IMR-90 (cell line): ENCODE results near the gene EPOP. TPM values are rescaled to one million over a fixed set of nuclear protein-coding genes. Genes with fewer than 3 reads are reported as not detected.

Experiments
- ATAC-seq: fragments of 200-7000 bp; cut with Tn5 transposase; 2 replicates; pipeline ENCODE4 v1.9.1; 2020; ENCODE audit warnings: low read depth, mild to moderate bottlenecking, moderate library complexity
- BruUV-seq: library from RNA; stranded (reverse); fragments of 400-500 nt; replicated peaks from 2 replicates; lab custom pipeline; 2021; lab: Mats Ljungman, UMichigan
- CTCF ChIA-PET: fragments of 300-600 bp; formaldehyde crosslinking; extraction: SDS; loops from one replicate; lab custom pipeline; 2021; ENCODE audit warnings: antibody characterized with exemption; lab: Yijun Ruan, JAX
- POLR2A ChIA-PET: fragments of 300-600 bp; sonication (Branson Sonifier 250); formaldehyde crosslinking; loops from one replicate; lab custom pipeline; 2022; ENCODE audit warnings: antibody characterized with exemption; ENCODE audit not compliant: unreplicated experiment; lab: Charles Lee
- DNase-seq: peaks from one replicate; pipeline ENCODE4 v3.0.0; 2013
- H2AFZ ChIP-seq: replicated peaks from 2 replicates; pipeline ENCODE3; 2013; ENCODE audit warnings: low read length, mild to moderate bottlenecking; ENCODE audit not compliant: poor library complexity
- H2AK5ac ChIP-seq: 2 replicates; pipeline ENCODE4 v1.6.1; 2013; ENCODE audit warnings: low read depth, low read length, inconsistent platforms
- H2AK9ac ChIP-seq: replicated peaks from 2 replicates; pipeline ENCODE3; 2013; ENCODE audit warnings: mild to moderate bottlenecking, low read depth, low read length, moderate library complexity; ENCODE audit not compliant: poor library complexity
- H2BK120ac ChIP-seq: 2 replicates; pipeline ENCODE4 v1.6.1; 2013; ENCODE audit warnings: low read depth, low read length, inconsistent platforms
- H2BK15ac ChIP-seq: 3 replicates; pipeline ENCODE4 v1.6.1; 2013; ENCODE audit warnings: low read depth, low read length, inconsistent platforms
- H2BK20ac ChIP-seq: 2 replicates; pipeline ENCODE4 v1.6.1; 2013; ENCODE audit warnings: low read depth, mild to moderate bottlenecking, inconsistent platforms, low read length, moderate library complexity
- H2BK5ac ChIP-seq: 2 replicates; pipeline ENCODE4 v1.6.1; 2013; ENCODE audit warnings: mild to moderate bottlenecking, low read depth, low read length, inconsistent platforms; ENCODE audit not compliant: poor library complexity, severe bottlenecking
- H3K14ac ChIP-seq: replicated peaks from 2 replicates; pipeline ENCODE4 v1.6.1; 2013; ENCODE audit warnings: low read depth, low read length, inconsistent platforms
- H3K18ac ChIP-seq: 2 replicates; pipeline ENCODE4 v1.6.1; 2013; ENCODE audit warnings: low read depth, low read length, control low read depth
- H3K23ac ChIP-seq: 2 replicates; pipeline ENCODE4 v1.6.1; 2013; ENCODE audit warnings: low read depth, low read length, inconsistent platforms
- H3K27ac ChIP-seq: 2 replicates; pipeline ENCODE4 v1.5.1; 2013; ENCODE audit warnings: mild to moderate bottlenecking, control low read depth, low read length; ENCODE audit not compliant: insufficient read depth
- H3K27me3 ChIP-seq: 2 replicates; pipeline ENCODE4 v1.6.1; 2013; ENCODE audit warnings: low read length; ENCODE audit not compliant: control insufficient read depth, insufficient read depth
- H3K36me3 ChIP-seq: 2 replicates; pipeline ENCODE4 v1.6.1; 2013; ENCODE audit warnings: low read length, mixed read lengths; ENCODE audit not compliant: control insufficient read depth, insufficient read depth
- H3K4ac ChIP-seq: 2 replicates; pipeline ENCODE4 v1.6.1; 2013; ENCODE audit warnings: low read depth, low read length, inconsistent platforms
- H3K4me1 ChIP-seq: 2 replicates; pipeline ENCODE4 v1.6.1; 2013; ENCODE audit warnings: low read length, mixed read lengths; ENCODE audit not compliant: control insufficient read depth, insufficient read depth
- H3K4me2 ChIP-seq: 2 replicates; pipeline ENCODE4 v1.6.1; 2013; ENCODE audit warnings: low read depth, mild to moderate bottlenecking, control low read depth, low read length, moderate library complexity
- H3K4me3 ChIP-seq: 2 replicates; pipeline ENCODE4 v1.5.1; 2013; ENCODE audit warnings: low read depth, mild to moderate bottlenecking, control low read depth, low read length, moderate library complexity; ENCODE audit not compliant: insufficient read depth
- H3K56ac ChIP-seq: 2 replicates; pipeline ENCODE4 v1.6.1; 2013; ENCODE audit warnings: low read length, inconsistent platforms; ENCODE audit not compliant: insufficient read depth; ENCODE audit errors: extremely low read depth
- H3K79me1 ChIP-seq, 2 experiments: 2 replicates each; pipeline ENCODE4 v1.6.1; 2013; ENCODE audit warnings: low read length in 2 of 2, inconsistent platforms in 1 of 2, low read depth in 1 of 2
- H3K9ac ChIP-seq: 2 replicates; pipeline ENCODE4 v1.6.1; 2013; ENCODE audit warnings: low read depth, low read length, control low read depth
- H3K9me1 ChIP-seq: 2 replicates; pipeline ENCODE4 v1.6.1; 2013; ENCODE audit warnings: low read length, inconsistent platforms; ENCODE audit not compliant: insufficient read depth
- H3K9me3 ChIP-seq: 2 replicates; pipeline ENCODE4 v1.6.1; 2013; ENCODE audit warnings: low read length; ENCODE audit not compliant: control insufficient read depth, insufficient read depth
- H4K20me1 ChIP-seq: 2 replicates; pipeline ENCODE4 v1.6.1; 2013; ENCODE audit warnings: low read length, inconsistent platforms; ENCODE audit not compliant: insufficient read depth
- H4K5ac ChIP-seq: 2 replicates; pipeline ENCODE4 v1.6.1; 2013; ENCODE audit warnings: mild to moderate bottlenecking, low read depth, low read length, control low read depth
- H4K8ac ChIP-seq, 2 experiments: 2 replicates each; pipeline ENCODE4 v1.6.1; 2013; ENCODE audit warnings: low read depth in 2 of 2, low read length in 2 of 2, control low read depth in 1 of 2, inconsistent platforms in 1 of 2
- H4K91ac ChIP-seq: 2 replicates; pipeline ENCODE4 v1.6.1; 2013; ENCODE audit warnings: low read depth, low read length, inconsistent platforms; ENCODE audit not compliant: insufficient read depth
- MXI1 ChIP-seq: IDR thresholded peaks from 2 replicates; pipeline ENCODE4 v1.6.1; 2012; ENCODE audit warnings: low read depth, mild to moderate bottlenecking, low read length, moderate library complexity, borderline replicate concordance
- RAD21 ChIP-seq: IDR thresholded peaks from 2 replicates; pipeline ENCODE4 v1.6.1; 2012; ENCODE audit warnings: low read length, improper control_type of control experiment
- SMC3 ChIP-seq: fragments of 150-350 bp; IDR thresholded peaks from 2 replicates; pipeline ENCODE4 v1.6.1; 2016; ENCODE audit warnings: low read depth, mild to moderate bottlenecking, antibody characterized with exemption, low read length, moderate library complexity
- WGBS, 2 experiments: methylation state at CpG; one replicate each; pipeline versions ENCODE4 v1.1.5 to v1.1.7; 2013; ENCODE audit warnings: missing lambda C conversion rate in 2 of 2; ENCODE audit not compliant: insufficient read length in 1 of 2; ENCODE audit errors: extremely low coverage in 2 of 2; 5-methylcytosine and 5-hydroxymethylcytosine counted together
- dilution Hi-C: fragments of 300-500 bp; cut with HindIII; formaldehyde crosslinking; loops from one replicate; pipeline ENCODE4 v1.14.3; 2018; ENCODE audit warnings: low sequenced_read_pairs; ENCODE audit not compliant: unreplicated experiment
- in situ Hi-C: fragments of 300-500 bp; cut with MboI; formaldehyde crosslinking; loops from 3 replicates; pipeline ENCODE4 v1.14.3; 2019; ENCODE audit warnings: low sequenced_read_pairs, inconsistent platforms, mixed read lengths
- intact Hi-C: fragments of 100-400 bp; cut with micrococcal nuclease; formaldehyde crosslinking; loops from 2 replicates; pipeline ENCODE4 v1.10.0; 2022
- polyA plus RNA-seq, 3 experiments: library from polyadenylated mRNA; depleted of rRNA; stranded (reverse); fragments of >200 nt; gene quantifications; 2 replicates each; pipeline ENCODE4 v1.2.3, GENCODE V29; 2012; ENCODE audit warnings: low replicate concordance in 1 of 3
- total RNA-seq: library from RNA; depleted of rRNA; stranded (reverse); fragments of >200 nt; gene quantifications from 2 replicates; pipeline ENCODE4 v1.2.3, GENCODE V29; 2012
- TF ChIP-seq, protein P1 (sequence below): conservative IDR thresholded peaks from 2 replicates; pipeline ENCODE4 v1.5.1; 2012; ENCODE audit warnings: mild to moderate bottlenecking, low read depth, low read length, improper control_type of control experiment

Gene EPOP
- total and polyA plus RNA-seq, 2 of the 4 experiments (the other 2 are of a cell fraction), result 0.36 to 0.82 TPM

DNA sequence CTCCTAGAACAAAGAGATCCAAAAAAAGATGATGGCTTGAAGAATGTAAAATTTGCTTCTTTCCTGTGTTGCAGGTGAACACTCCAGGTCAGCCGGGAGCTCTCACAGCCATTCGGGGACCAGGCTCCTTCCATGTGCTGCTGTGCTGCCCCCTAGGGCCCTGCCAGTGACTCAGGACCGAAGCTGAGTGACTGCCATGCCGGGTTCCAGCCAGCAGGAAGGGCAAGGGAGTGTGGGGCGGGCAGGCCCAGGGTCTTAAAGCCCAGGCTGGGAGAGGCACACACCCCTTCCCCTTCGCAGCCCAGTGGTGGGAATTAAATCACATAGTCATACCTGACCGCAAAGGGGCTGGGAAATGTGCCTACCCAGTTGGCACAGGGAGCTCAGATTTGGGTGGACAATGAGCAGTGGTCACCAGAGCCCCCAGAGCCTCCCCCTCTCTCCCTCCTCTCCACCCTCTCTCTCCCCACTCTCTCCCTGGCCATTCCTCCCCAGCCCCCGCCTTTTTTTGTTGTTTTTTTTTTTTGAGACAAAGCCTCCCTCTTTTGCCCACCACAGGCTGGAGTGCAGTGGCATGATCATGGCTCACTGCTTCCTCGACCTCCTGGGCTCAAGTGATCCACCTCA, 11.5 kb downstream of the EPOP start:
- no peak overlapping the region for H4K8ac ChIP-seq
- POLR2A ChIA-PET, result no interaction called here
- CTCF ChIA-PET, result interaction anchor here (0.6 to 1.8 kb wide), 13 partner anchors 10 to 312 kb away, joined by 3 to 17 read pairs (median 4); partner anchors contain the start of gene EPOP
- H2BK15ac ChIP-seq, result no peak overlapping the region
- in situ Hi-C loops, result loop anchor here (10.0 kb wide), 2 partner anchors 98 to 308 kb away; partner anchors contain the start of gene SOCS7
- no peak overlapping the region for H3K9ac ChIP-seq
- no peak overlapping the region for H3K14ac ChIP-seq
- no peaks in the 10 kb centered on the region for H3K9me3 ChIP-seq
- dilution Hi-C loops, result no loop called here
- no peak overlapping the region for H3K18ac ChIP-seq
- intact Hi-C loops, result no loop called here
- H2AFZ ChIP-seq, result peak overlapping the region; percentile 23
- H2BK20ac ChIP-seq, result no peak overlapping the region
- H3K79me1 ChIP-seq, result no peaks in the 10 kb centered on the region
- H3K23ac ChIP-seq, result no peak overlapping the region
- 5% methylated on average over 4 of the region's 9 CpGs; no CpG with 5 or more reads in 1 of the 2 experiments for WGBS, 2 experiments
- DNase-seq (peak; percentile 29), ATAC-seq (peak; percentile 82)
- BruUV-seq, result no TSS peak
- H3K56ac ChIP-seq, result no peak overlapping the region
- no peak overlapping the region for H3K4ac ChIP-seq
- no peak overlapping the region for H4K91ac ChIP-seq
- H2BK120ac ChIP-seq, result no peak overlapping the region
- no peaks in the 10 kb centered on the region for H3K36me3 ChIP-seq
- H4K20me1 ChIP-seq, result no peaks in the 10 kb centered on the region
- no peak overlapping the region for H4K5ac ChIP-seq
- H2BK5ac ChIP-seq, result no peak overlapping the region
- H3K4me1 ChIP-seq, result no peaks in the 10 kb centered on the region
- no peak overlapping the region for H2AK9ac ChIP-seq
- no peak overlapping the region for H3K4me3 ChIP-seq
- H3K27me3 ChIP-seq, result peaks cover 35% of the 10 kb centered on the region
- H3K27ac ChIP-seq, result no peak overlapping the region
- TF ChIP-seq SMC3 (peak; percentile 40), RAD21 (peak; percentile 44), MXI1 (no peak)
- TF ChIP-seq, protein P1, sequence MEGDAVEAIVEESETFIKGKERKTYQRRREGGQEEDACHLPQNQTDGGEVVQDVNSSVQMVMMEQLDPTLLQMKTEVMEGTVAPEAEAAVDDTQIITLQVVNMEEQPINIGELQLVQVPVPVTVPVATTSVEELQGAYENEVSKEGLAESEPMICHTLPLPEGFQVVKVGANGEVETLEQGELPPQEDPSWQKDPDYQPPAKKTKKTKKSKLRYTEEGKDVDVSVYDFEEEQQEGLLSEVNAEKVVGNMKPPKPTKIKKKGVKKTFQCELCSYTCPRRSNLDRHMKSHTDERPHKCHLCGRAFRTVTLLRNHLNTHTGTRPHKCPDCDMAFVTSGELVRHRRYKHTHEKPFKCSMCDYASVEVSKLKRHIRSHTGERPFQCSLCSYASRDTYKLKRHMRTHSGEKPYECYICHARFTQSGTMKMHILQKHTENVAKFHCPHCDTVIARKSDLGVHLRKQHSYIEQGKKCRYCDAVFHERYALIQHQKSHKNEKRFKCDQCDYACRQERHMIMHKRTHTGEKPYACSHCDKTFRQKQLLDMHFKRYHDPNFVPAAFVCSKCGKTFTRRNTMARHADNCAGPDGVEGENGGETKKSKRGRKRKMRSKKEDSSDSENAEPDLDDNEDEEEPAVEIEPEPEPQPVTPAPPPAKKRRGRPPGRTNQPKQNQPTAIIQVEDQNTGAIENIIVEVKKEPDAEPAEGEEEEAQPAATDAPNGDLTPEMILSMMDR, result peak; percentile 84
- H2AK5ac ChIP-seq, result no peak overlapping the region
- no peaks in the 10 kb centered on the region; the same call in 1 of the 2 replicates for H3K9me1 ChIP-seq
- H3K4me2 ChIP-seq, result no peak overlapping the region
